Gastrocnemius medialis (tissue), 4 donors: ENCODE measurements around the gene PLA2G2D.

Experiments used
- CTCF ChIP-seq, 5 experiments: fragments of 450-650 bp in 3 of 5; fragments of 200-600 bp in 2 of 5; sonication (generic) in 2 of 5; IDR thresholded peaks in 4 of 5; conservative IDR thresholded peaks in 1 of 5; 1 replicate in 4 of 5; 2 replicates in 1 of 5; pipeline ENCODE4 v1.5.1; 2016 to 2019; ENCODE audit warnings: antibody characterized with exemption in 5 of 5, mild to moderate bottlenecking in 3 of 5, moderate library complexity in 3 of 5
- POLR2A ChIP-seq, 2 donors: fragments of 450-650 bp; IDR thresholded peaks; one replicate each; pipeline ENCODE4 v1.6.1; 2017; ENCODE audit warnings: antibody characterized with exemption in 2 of 2, mild to moderate bottlenecking in 2 of 2, moderate library complexity in 2 of 2

- TF ChIP-seq CTCF (IDR thresholded peaks at IDR 0.05 in 4 of 5, conservative IDR thresholded peaks at IDR 0.05 in 1 of 5) (no peak), POLR2A (IDR thresholded peaks at IDR 0.05) (no peak)
Measured at GRCh38 chr1:20136249-20136648, 16.9 kb upstream of the PLA2G2D start.
